HCT116 (cell line): Measurements from ENCODE around the gene MORC4.

Experiments
- CBX3 ChIP-seq: IDR thresholded peaks from 2 replicates; pipeline ENCODE4 v1.6.1; 2012; ENCODE audit warnings: low read depth
- CEBPB ChIP-seq: IDR thresholded peaks from 2 replicates; pipeline ENCODE4 v1.6.1; 2012; ENCODE audit warnings: low read depth
- CTCF ChIP-seq, 3 experiments: fragments of 200-600 bp in 1 of 3; sonication (generic) in 1 of 3; IDR thresholded peaks in 2 of 3; conservative IDR thresholded peaks in 1 of 3; 2 replicates each; pipeline ENCODE4 v1.5.1; 2012 to 2017; ENCODE audit warnings: low read depth in 2 of 3, low read length in 2 of 3, antibody characterized with exemption in 1 of 3, borderline replicate concordance in 1 of 3, control low read depth in 1 of 3, mild to moderate bottlenecking in 1 of 3, mixed read lengths in 1 of 3, mixed run types in 1 of 3, moderate library complexity in 1 of 3; ENCODE audit not compliant: insufficient read depth in 1 of 3
- ELF1 ChIP-seq: IDR thresholded peaks from 2 replicates; pipeline ENCODE4 v1.6.1; 2012; ENCODE audit warnings: low read depth, borderline replicate concordance
- FOSL1 ChIP-seq: IDR thresholded peaks from 2 replicates; pipeline ENCODE4 v1.6.1; 2012; ENCODE audit warnings: low read depth
- POLR2A ChIP-seq: IDR thresholded peaks from 2 replicates; pipeline ENCODE4 v1.7.0; 2011; ENCODE audit warnings: borderline replicate concordance; ENCODE audit not compliant: insufficient read depth, insufficient read length; ENCODE audit errors: extremely low read depth
- RAD21 ChIP-seq: IDR thresholded peaks from 2 replicates; pipeline ENCODE4 v1.6.1; 2012; ENCODE audit warnings: low read depth, mild to moderate bottlenecking
- REST ChIP-seq: IDR thresholded peaks from 2 replicates; pipeline ENCODE4 v1.6.1; 2012; ENCODE audit warnings: low read depth
- ZBTB33 ChIP-seq: IDR thresholded peaks from 2 replicates; pipeline ENCODE4 v1.6.1; 2011; ENCODE audit warnings: mild to moderate bottlenecking, low read length, moderate library complexity; ENCODE audit not compliant: insufficient replicate concordance; ENCODE audit errors: extremely low read depth

- TF ChIP-seq POLR2A (no peak), CEBPB (no peak), CTCF (IDR thresholded peaks at IDR 0.05 in 2 of 3, conservative IDR thresholded peaks at IDR 0.05 in 1 of 3; ENCODE audit: borderline replicate concordance in 1 of 3, insufficient read depth in 1 of 3, low read depth in 2 of 3, low read length in 2 of 3) (no peak), REST (no peak), ELF1 (no peak), FOSL1 (no peak), RAD21 (no peak), ZBTB33 (no peak), CBX3 (no peak)
Observed at GRCh38 chrX:106903856-106904528, 96.0 kb downstream of the MORC4 start.
